Smooth muscle cell (in vitro differentiated cells): ENCODE results near the gene LOXL3. TPM values are rescaled to one million over a fixed set of nuclear protein-coding genes. Genes with fewer than 3 reads are reported as not detected.

Experiments used
- DNase-seq: peaks from one replicate; lab custom pipeline; 2025; ENCODE audit not compliant: unreplicated experiment; lab: John Stamatoyannopoulos, UW
- H2AFZ ChIP-seq: fragments of 200-600 bp; sonication (generic); 2 replicates; pipeline ENCODE4 v1.6.0; 2016; ENCODE audit warnings: antibody characterized with exemption, low read depth, mild to moderate bottlenecking
- H3F3A ChIP-seq: fragments of 200-600 bp; sonication (generic); 2 replicates; pipeline ENCODE4 v1.6.0; 2017; ENCODE audit warnings: antibody characterized with exemption, low read depth
- H3K27ac ChIP-seq: fragments of 200-600 bp; sonication (generic); 2 replicates; pipeline ENCODE4 v1.5.1; 2016; ENCODE audit warnings: low read depth, mild to moderate bottlenecking
- H3K27me3 ChIP-seq: fragments of 200-600 bp; sonication (generic); 2 replicates; pipeline ENCODE4 v1.6.1; 2016; ENCODE audit warnings: low read depth, mild to moderate bottlenecking
- H3K36me3 ChIP-seq: fragments of 200-600 bp; sonication (generic); 2 replicates; pipeline ENCODE4 v1.5.1; 2016; ENCODE audit warnings: low read depth
- H3K4me1 ChIP-seq: fragments of 200-600 bp; sonication (generic); 2 replicates; pipeline ENCODE4 v1.5.1; 2016; ENCODE audit warnings: low read depth
- H3K4me2 ChIP-seq: fragments of 200-600 bp; sonication (generic); 2 replicates; pipeline ENCODE4 v1.6.0; 2016; ENCODE audit warnings: mild to moderate bottlenecking
- H3K4me3 ChIP-seq: fragments of 200-600 bp; sonication (generic); 2 replicates; pipeline ENCODE4 v1.5.1; 2016; ENCODE audit warnings: mild to moderate bottlenecking
- H3K79me2 ChIP-seq: fragments of 200-600 bp; sonication (generic); 2 replicates; pipeline ENCODE4 v1.6.0; 2016; ENCODE audit warnings: low read depth, mild to moderate bottlenecking
- H3K9ac ChIP-seq: fragments of 200-600 bp; sonication (generic); 2 replicates; pipeline ENCODE4 v1.6.0; 2016; ENCODE audit warnings: low read depth
- H3K9me3 ChIP-seq: fragments of 200-600 bp; sonication (generic); replicated peaks from 2 replicates; pipeline ENCODE4 v1.5.1; 2016; ENCODE audit warnings: low read depth
- H4K20me1 ChIP-seq: fragments of 200-600 bp; sonication (generic); 2 replicates; pipeline ENCODE4 v1.6.0; 2016; ENCODE audit warnings: low read depth
- WGBS: methylation state at CpG from one replicate; pipeline ENCODE4 v1.1.7; 2016; ENCODE audit warnings: low lambda C conversion rate; 5-methylcytosine and 5-hydroxymethylcytosine counted together
- polyA plus RNA-seq: library from polyadenylated mRNA; unstranded; fragments of >200 nt; fragmentation: Nextera tagmentation; extraction: Ambion mirVana; gene quantifications from 2 replicates; pipeline ENCODE4 v1.2.1, GENCODE V29; 2016
- total RNA-seq: library from RNA; depleted of rRNA; stranded (reverse); fragments of >200 nt; gene quantifications from 2 replicates; pipeline ENCODE4 v1.2.3, GENCODE V29; 2014
- TF ChIP-seq, protein P1 (sequence below): fragments of 200-600 bp; sonication (generic); IDR thresholded peaks from 2 replicates; pipeline ENCODE4 v1.5.1; 2017; ENCODE audit warnings: borderline replicate concordance, mild to moderate bottlenecking, antibody characterized with exemption; ENCODE audit not compliant: insufficient read depth, poor library complexity, severe bottlenecking

The LOXL3 gene
- total and polyA plus RNA-seq, 2 experiments from 2014 or later: 123 to 190 TPM

DNA sequence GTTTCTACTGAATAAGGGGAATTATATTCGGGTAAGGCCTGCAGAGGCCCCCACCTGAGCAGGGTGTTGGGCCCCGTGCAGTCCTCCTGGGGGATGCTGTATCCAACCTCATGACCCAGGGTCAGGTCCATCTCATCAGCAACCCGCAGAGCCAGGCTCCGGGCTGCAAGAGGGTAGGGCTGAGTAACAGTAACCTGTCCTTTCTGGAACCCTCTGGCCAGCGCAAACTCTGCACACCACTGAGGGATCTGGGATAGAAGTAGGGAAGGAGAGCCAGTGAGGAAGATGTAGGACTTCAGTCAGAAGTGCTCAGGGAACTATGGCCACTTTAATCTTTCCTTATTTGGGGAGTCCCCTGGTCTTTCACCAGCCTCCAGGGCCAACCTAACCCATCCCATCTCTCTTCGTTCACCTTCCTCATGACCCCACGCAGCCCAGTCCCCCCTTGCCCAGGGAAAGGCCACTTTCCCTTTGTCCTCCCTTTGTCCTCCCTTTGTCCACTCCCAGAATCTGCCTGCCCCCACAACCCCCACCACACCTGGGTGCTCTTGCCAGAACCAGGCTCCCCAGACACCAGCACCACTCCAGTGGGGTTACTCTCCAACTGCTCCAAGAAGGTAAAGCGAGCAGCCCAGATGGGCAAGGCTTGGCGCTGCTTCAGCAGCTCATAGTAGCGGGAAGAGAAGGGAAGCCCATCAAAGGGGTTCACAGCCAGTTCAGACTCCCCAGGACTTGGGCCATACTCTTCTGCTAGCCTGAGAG, 28.6 kb downstream of the LOXL3 start:
- peaks cover 11% of the 10 kb centered on the region for H4K20me1 ChIP-seq
- H3F3A ChIP-seq: no peaks in the 10 kb centered on the region
- H3K79me2 ChIP-seq: peaks cover 21% of the 10 kb centered on the region
- no peak overlapping the region for H3K27ac ChIP-seq
- WGBS: 97% methylated on average over 10 of the region's 10 CpGs
- no peak overlapping the region for H3K4me2 ChIP-seq
- H3K4me3 ChIP-seq: no peak overlapping the region
- H3K4me1 ChIP-seq: peaks cover 7% of the 10 kb centered on the region
- TF ChIP-seq, protein P1, sequence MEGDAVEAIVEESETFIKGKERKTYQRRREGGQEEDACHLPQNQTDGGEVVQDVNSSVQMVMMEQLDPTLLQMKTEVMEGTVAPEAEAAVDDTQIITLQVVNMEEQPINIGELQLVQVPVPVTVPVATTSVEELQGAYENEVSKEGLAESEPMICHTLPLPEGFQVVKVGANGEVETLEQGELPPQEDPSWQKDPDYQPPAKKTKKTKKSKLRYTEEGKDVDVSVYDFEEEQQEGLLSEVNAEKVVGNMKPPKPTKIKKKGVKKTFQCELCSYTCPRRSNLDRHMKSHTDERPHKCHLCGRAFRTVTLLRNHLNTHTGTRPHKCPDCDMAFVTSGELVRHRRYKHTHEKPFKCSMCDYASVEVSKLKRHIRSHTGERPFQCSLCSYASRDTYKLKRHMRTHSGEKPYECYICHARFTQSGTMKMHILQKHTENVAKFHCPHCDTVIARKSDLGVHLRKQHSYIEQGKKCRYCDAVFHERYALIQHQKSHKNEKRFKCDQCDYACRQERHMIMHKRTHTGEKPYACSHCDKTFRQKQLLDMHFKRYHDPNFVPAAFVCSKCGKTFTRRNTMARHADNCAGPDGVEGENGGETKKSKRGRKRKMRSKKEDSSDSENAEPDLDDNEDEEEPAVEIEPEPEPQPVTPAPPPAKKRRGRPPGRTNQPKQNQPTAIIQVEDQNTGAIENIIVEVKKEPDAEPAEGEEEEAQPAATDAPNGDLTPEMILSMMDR: no peak
- no peaks in the 10 kb centered on the region for H3K36me3 ChIP-seq
- H3K27me3 ChIP-seq: peaks cover 23% of the 10 kb centered on the region
- no peak overlapping the region for H2AFZ ChIP-seq
- no peak overlapping the region for H3K9ac ChIP-seq
- no peaks in the 10 kb centered on the region for H3K9me3 ChIP-seq
- DNase-seq: no peak

DNA sequence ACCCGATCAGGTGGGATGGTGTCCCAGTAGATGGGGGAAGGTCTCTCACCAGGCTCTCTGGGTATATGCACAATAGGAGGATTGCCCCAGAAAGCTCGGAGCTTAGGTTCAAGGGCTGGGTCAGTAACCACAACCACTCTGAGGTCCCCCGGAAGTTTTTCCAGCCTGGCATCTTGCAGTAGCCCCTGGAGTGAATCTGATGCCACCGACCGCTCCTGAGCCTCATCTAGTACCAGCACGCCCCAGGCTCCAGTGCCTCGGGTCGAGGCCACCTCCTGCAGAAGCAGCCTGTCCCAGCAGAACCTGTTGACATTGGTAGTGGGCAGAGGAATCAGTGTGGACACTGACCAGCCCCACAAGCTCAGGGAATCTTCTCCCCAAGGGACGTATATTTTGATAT, 29.7 kb downstream of the LOXL3 start:
- peaks cover 7% of the 10 kb centered on the region for H3K4me1 ChIP-seq
- no peak overlapping the region for H3K4me3 ChIP-seq
- TF ChIP-seq, protein P1: no peak
- H2AFZ ChIP-seq: no peak overlapping the region
- H3K9me3 ChIP-seq: no peaks in the 10 kb centered on the region
- WGBS: 91% methylated on average over 9 of the region's 9 CpGs
- H3F3A ChIP-seq: no peaks in the 10 kb centered on the region
- H3K36me3 ChIP-seq: no peaks in the 10 kb centered on the region
- peaks cover 11% of the 10 kb centered on the region for H4K20me1 ChIP-seq
- H3K27me3 ChIP-seq: peaks cover 34% of the 10 kb centered on the region
- DNase-seq: no peak
- H3K27ac ChIP-seq: no peak overlapping the region
- no peak overlapping the region for H3K9ac ChIP-seq
- H3K4me2 ChIP-seq: no peak overlapping the region
- H3K79me2 ChIP-seq: peaks cover 12% of the 10 kb centered on the region

- no peak overlapping the region for H3K4me2 ChIP-seq
- 89% methylated on average over 3 of the region's 3 CpGs for WGBS
- no peaks in the 10 kb centered on the region for H3K36me3 ChIP-seq
- no peak for DNase-seq
- no peak overlapping the region for H3K27ac ChIP-seq
- no peaks in the 10 kb centered on the region for H3K79me2 ChIP-seq
- H3K9me3 ChIP-seq: no peaks in the 10 kb centered on the region
- H3F3A ChIP-seq: no peaks in the 10 kb centered on the region
- H3K4me3 ChIP-seq: no peak overlapping the region
- peaks cover 49% of the 10 kb centered on the region for H3K27me3 ChIP-seq
- TF ChIP-seq, protein P1: no peak
- no peaks in the 10 kb centered on the region for H3K4me1 ChIP-seq
- peaks cover 3% of the 10 kb centered on the region for H4K20me1 ChIP-seq
- no peak overlapping the region for H2AFZ ChIP-seq
- H3K9ac ChIP-seq: no peak overlapping the region
These were observed 31.2 kb downstream of the LOXL3 start for GRCh38 chr2:74522516-74522915.

DNA sequence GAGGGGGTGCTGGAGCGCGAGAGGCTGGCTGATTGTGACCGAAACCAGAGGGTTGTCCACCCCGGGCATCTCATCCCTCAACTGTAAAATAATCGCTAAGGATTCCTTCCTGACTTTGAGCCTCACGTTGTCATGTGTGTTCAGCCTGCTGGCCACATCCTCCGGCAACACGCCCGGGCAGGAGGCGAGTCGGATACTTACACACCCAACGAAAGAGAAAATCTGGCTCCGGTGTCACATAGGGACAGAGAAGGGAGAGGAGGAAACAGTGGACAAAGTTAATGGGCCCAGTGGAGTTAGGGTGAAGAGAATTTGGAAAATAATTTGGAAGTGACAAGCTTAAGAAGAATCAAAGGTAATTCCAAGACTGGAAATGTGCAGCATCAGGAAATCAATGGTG, 37.1 kb downstream of the LOXL3 start:
- peaks cover 100% of the 10 kb centered on the region for H3K27me3 ChIP-seq
- H3K4me2 ChIP-seq: peak overlapping the region; percentile 84
- WGBS: 83% methylated on average over 13 of the region's 13 CpGs

More for the DNA sequence above, 37.1 kb downstream of the LOXL3 start:
- no peak for DNase-seq
- H3K79me2 ChIP-seq: no peaks in the 10 kb centered on the region
- no peaks in the 10 kb centered on the region for H4K20me1 ChIP-seq
- no peaks in the 10 kb centered on the region for H3K36me3 ChIP-seq
- H3K9me3 ChIP-seq: no peaks in the 10 kb centered on the region
- H2AFZ ChIP-seq: no peak overlapping the region
- H3F3A ChIP-seq: no peaks in the 10 kb centered on the region
- TF ChIP-seq, protein P1: no peak
- H3K4me1 ChIP-seq: peaks cover 17% of the 10 kb centered on the region
- H3K9ac ChIP-seq: no peak overlapping the region
- no peak overlapping the region for H3K27ac ChIP-seq
- no peak overlapping the region for H3K4me3 ChIP-seq
